ENCODE data around the gene SLC6A3. TPM values are rescaled to one million over a fixed set of nuclear protein-coding genes. Genes with fewer than 3 reads are reported as not detected.

Gene SLC6A3
- total and polyA plus RNA-seq, 2 donors (not counting 3 experiments of a cell fraction or from before 2014, with no cell fraction given), result not detected

GRCh38 chr5:1464511-1464910 is 19.3 kb upstream of the SLC6A3 start:
- no peaks in the 10 kb centered on the region for H3K79me2 ChIP-seq (ENCODE audit: control insufficient read depth, insufficient read depth, low read length)
- no peak overlapping the region for H2AFZ ChIP-seq (ENCODE audit: low read depth, low read length)
- CTCF ChIA-PET, result no interaction called here
- no peak overlapping the region for H3K27ac ChIP-seq (ENCODE audit: insufficient read depth, low read depth, low read length)
- H3K4me1 ChIP-seq (ENCODE audit: control insufficient read depth, extremely low read depth, insufficient read depth, low read length), result no peaks in the 10 kb centered on the region
- intact Hi-C loops (cut with micrococcal nuclease), result no loop called here
- dilution Hi-C loops (cut with MboI; ENCODE audit: extremely low pct_ligation_motif_present, low sequenced_read_pairs), result no loop called here
- DNase-seq (ENCODE audit: low read depth, low spot score) (no peak), FAIRE-seq (no peak)
- peaks cover 2 to 10% of the 10 kb centered on the region in 2 experiments for H3K36me3 ChIP-seq (ENCODE audit: control insufficient read depth in 2 of 2, extremely low read depth in 1 of 2, insufficient read depth in 2 of 2, low read length in 2 of 2)
- TF ChIP-seq POLR2AphosphoS5 (IDR thresholded peaks at IDR 0.05; ENCODE audit: insufficient read depth, low read depth, low read length), result no peak
- TF ChIP-seq POLR2A (IDR thresholded peaks at IDR 0.05; ENCODE audit: low read depth, low read length), result no peak
- no peak for TF ChIP-seq JUN (IDR thresholded peaks at IDR 0.05; ENCODE audit: borderline replicate concordance, insufficient read depth, insufficient read length, low read depth)
- TF ChIP-seq MAX (IDR thresholded peaks at IDR 0.05; ENCODE audit: insufficient read depth, insufficient read length), result no peak
- TF ChIP-seq GATA2 (IDR thresholded peaks at IDR 0.05; ENCODE audit: insufficient read depth, insufficient read length, low read depth, low read length), result no peak
- TF ChIP-seq FOS (IDR thresholded peaks at IDR 0.05; ENCODE audit: borderline replicate concordance, insufficient read depth, low read length), result no peak
- no peak for TF ChIP-seq CTCF (IDR thresholded peaks at IDR 0.05; ENCODE audit: extremely low read depth in 1 of 2, insufficient read depth in 1 of 2, low read depth in 1 of 2, low read length in 2 of 2)
- no peak for TF ChIP-seq MYC (IDR thresholded peaks at IDR 0.05; ENCODE audit: low read depth, low read length)
- no peak for TF ChIP-seq EZH2 (IDR thresholded peaks at IDR 0.05; ENCODE audit: borderline replicate concordance, low read depth, low read length, severe bottlenecking)
- POLR2A ChIA-PET, result no interaction called here
- H3K9ac ChIP-seq (replicated peaks; ENCODE audit: extremely low read depth, insufficient read depth, low read length), result no peak overlapping the region
- no TSS peak for BruUV-seq (replicated peaks)
- no peak overlapping the region for H3K4me2 ChIP-seq (ENCODE audit: insufficient read depth, low read length)
- H3K4me3 ChIP-seq (replicated peaks in 1 of 3; ENCODE audit: insufficient read depth in 1 of 3, low read depth in 1 of 3, low read length in 3 of 3), result no peak overlapping the region
- no peaks in the 10 kb centered on the region for H3K9me3 ChIP-seq (replicated peaks; ENCODE audit: control insufficient read depth, insufficient read depth, low read length)
- no peaks in the 10 kb centered on the region for H4K20me1 ChIP-seq (replicated peaks; ENCODE audit: control insufficient read depth, extremely low read depth, insufficient read depth, low read length)
- H3K27me3 ChIP-seq (ENCODE audit: control insufficient read depth in 2 of 2, insufficient read depth in 2 of 2, low read length in 2 of 2), result no peaks in the 10 kb centered on the region
- no peaks in the 10 kb centered on the region for H3K9me1 ChIP-seq (replicated peaks; ENCODE audit: control insufficient read depth, extremely low read depth, insufficient read depth, low read length)
